BJ (cell line): ENCODE data around the gene ZMYND11. TPM values are rescaled to one million over a fixed set of nuclear protein-coding genes. Genes with fewer than 3 reads are reported as not detected.

Experiments
- CTCF ChIA-PET: fragments of 350-600 bp; formaldehyde crosslinking; extraction: SDS; loops from one replicate; lab custom pipeline; 2021; ENCODE audit warnings: antibody characterized with exemption, inconsistent platforms; lab: Yijun Ruan, JAX
- POLR2A ChIA-PET: fragments of 300-600 bp; sonication (Branson Sonifier 250); formaldehyde crosslinking; extraction: SDS; loops from one replicate; lab custom pipeline; 2021; ENCODE audit warnings: antibody characterized with exemption; lab: Charles Lee
- DNase-seq: peaks from one replicate; pipeline ENCODE4 v3.0.0-alpha.2; 2011; ENCODE audit warnings: low read depth
- H3K27me3 ChIP-seq: 2 replicates; pipeline ENCODE4 v1.6.0; 2011; ENCODE audit warnings: low read length; ENCODE audit not compliant: control insufficient read depth, insufficient read depth
- H3K36me3 ChIP-seq: 2 replicates; pipeline ENCODE4 v1.5.1; 2011; ENCODE audit warnings: low read length; ENCODE audit not compliant: control insufficient read depth, insufficient read depth
- H3K4me3 ChIP-seq: 2 replicates; pipeline ENCODE4 v1.5.1; 2011; ENCODE audit warnings: low read depth, mild to moderate bottlenecking, control low read depth, low read length
- CTCF ChIP-seq: IDR thresholded peaks from 2 replicates; pipeline ENCODE4 v1.5.1; 2011; ENCODE audit warnings: low read depth, mild to moderate bottlenecking, control low read depth, inconsistent platforms, low read length, moderate library complexity; ENCODE audit not compliant: insufficient read depth
- polyA plus RNA-seq: library from polyadenylated mRNA; depleted of rRNA; stranded (reverse); fragments of >200 nt; gene quantifications from 2 replicates; pipeline ENCODE4 v1.2.3, GENCODE V29; 2011

ZMYND11 gene
- polyA plus RNA-seq, 1 experiment, result 37.6 TPM

GRCh38 chr10:278707-279106, 143.5 kb downstream of the ZMYND11 start:
- DNase-seq, result no peak
- ChIA-PET CTCF (interaction anchor here (1.2 kb wide), 2 partner anchors 9 to 98 kb away, joined by 3 read pairs; no protein-coding TSS in a partner anchor), POLR2A (no interaction called here)
- Histone ChIP-seq H3K36me3 (peaks cover 26% of the 10 kb centered on the region), H3K4me3 (no peak overlapping the region), H3K27me3 (no peaks in the 10 kb centered on the region)
- no peak for TF ChIP-seq CTCF

GRCh38 chr10:279232-279631, 144.0 kb downstream of the ZMYND11 start:
- peaks cover 28% of the 10 kb centered on the region for H3K36me3 ChIP-seq
- TF ChIP-seq CTCF, result no peak
- no peaks in the 10 kb centered on the region for H3K27me3 ChIP-seq
- no peak for DNase-seq
- ChIA-PET CTCF (interaction anchor here (1.2 kb wide), 2 partner anchors 9 to 98 kb away, joined by 3 read pairs; no protein-coding TSS in a partner anchor), POLR2A (no interaction called here)
- no peak overlapping the region for H3K4me3 ChIP-seq

GRCh38 chr10:279655-280054, 144.4 kb downstream of the ZMYND11 start:
- CTCF ChIA-PET, result interaction anchor here (1.2 kb wide), 1 partner anchor 99 kb away, joined by 3 read pairs; no protein-coding TSS in a partner anchor
- no peak overlapping the region for H3K4me3 ChIP-seq
- DNase-seq, result no peak
- H3K36me3 ChIP-seq, result peaks cover 28% of the 10 kb centered on the region
- no peak for TF ChIP-seq CTCF
- no peaks in the 10 kb centered on the region for H3K27me3 ChIP-seq
- POLR2A ChIA-PET, result no interaction called here

- Histone ChIP-seq H3K27me3 (no peaks in the 10 kb centered on the region), H3K4me3 (no peak overlapping the region), H3K36me3 (peaks cover 25% of the 10 kb centered on the region)
- CTCF ChIA-PET, result interaction anchor here (0.8 kb wide), 1 partner anchor 13 kb away, joined by 3 read pairs; no protein-coding TSS in a partner anchor
- TF ChIP-seq CTCF, result no peak
- POLR2A ChIA-PET, result no interaction called here
- DNase-seq, result no peak
Observed at GRCh38 chr10:282294-283139, 147.3 kb downstream of the ZMYND11 start.

GRCh38 chr10:283140-283479, 147.9 kb downstream of the ZMYND11 start:
- Histone ChIP-seq H3K4me3 (no peak overlapping the region), H3K27me3 (no peaks in the 10 kb centered on the region), H3K36me3 (peaks cover 20% of the 10 kb centered on the region)
- CTCF ChIA-PET, result no interaction called here
- POLR2A ChIA-PET, result no interaction called here
- no peak for DNase-seq
- no peak for TF ChIP-seq CTCF
